OCI-LY1 (cell line): ENCODE measurements around the gene BTLA.

Source experiments
- CTCF ChIP-seq: fragments of 200-600 bp; sonication (generic), shearing (Covaris generic); IDR thresholded peaks from 2 replicates; pipeline ENCODE4 v1.5.1; 2017; ENCODE audit warnings: mild to moderate bottlenecking, antibody characterized with exemption, low read length, moderate library complexity, mixed read lengths
- EZH2 ChIP-seq: fragments of 200-600 bp; sonication (generic), shearing (Covaris generic); IDR thresholded peaks from 2 replicates; pipeline ENCODE4 v1.8.0; 2017; ENCODE audit warnings: borderline replicate concordance, mixed run types, mild to moderate bottlenecking, antibody characterized with exemption, low read length, moderate library complexity, mixed read lengths

GRCh38 chr3:112472691-112473090 lies 26.6 kb downstream of the BTLA start:
- TF ChIP-seq CTCF (no peak), EZH2 (no peak)
